Trophoblast cell (in vitro differentiated cells and primary cell): ENCODE results near the gene ERCC6.
A peak's percentile ranks its signal among the peaks of the same experiment; 100 is the strongest.

Source experiments
- DNase-seq, 2 donors: peaks; one replicate each; pipeline ENCODE4 v3.0.0-alpha.2; 2016
- H2AFZ ChIP-seq: 2 replicates; pipeline ENCODE4 v1.6.1; 2013; ENCODE audit warnings: low read length, moderate library complexity, mild to moderate bottlenecking; ENCODE audit not compliant: insufficient read depth, poor library complexity
- H2AK5ac ChIP-seq: 2 replicates; pipeline ENCODE4 v1.6.1; 2013; ENCODE audit warnings: mild to moderate bottlenecking, low read length
- H2BK120ac ChIP-seq: 2 replicates; pipeline ENCODE4 v1.6.1; 2013; ENCODE audit warnings: low read length, mild to moderate bottlenecking, moderate library complexity; ENCODE audit not compliant: insufficient read depth, poor library complexity
- H2BK12ac ChIP-seq: 2 replicates; pipeline ENCODE4 v1.6.1; 2013; ENCODE audit warnings: mild to moderate bottlenecking, low read length, moderate library complexity
- H2BK5ac ChIP-seq: 2 replicates; pipeline ENCODE4 v1.6.1; 2013; ENCODE audit warnings: low read length, low read depth, moderate library complexity, mild to moderate bottlenecking; ENCODE audit not compliant: poor library complexity
- H3K14ac ChIP-seq: 2 replicates; pipeline ENCODE4 v1.6.1; 2013; ENCODE audit warnings: mild to moderate bottlenecking, low read length
- H3K18ac ChIP-seq: 2 replicates; pipeline ENCODE4 v1.6.1; 2013; ENCODE audit warnings: mild to moderate bottlenecking, low read length
- H3K23ac ChIP-seq: 2 replicates; pipeline ENCODE4 v1.6.1; 2013; ENCODE audit warnings: low read length
- H3K27ac ChIP-seq: 2 replicates; pipeline ENCODE4 v1.5.1; 2013; ENCODE audit warnings: low read depth, mild to moderate bottlenecking, inconsistent platforms, low read length, moderate library complexity
- H3K27me3 ChIP-seq: 2 replicates; pipeline ENCODE4 v1.6.1; 2013; ENCODE audit warnings: inconsistent platforms, mild to moderate bottlenecking, low read length, moderate library complexity; ENCODE audit not compliant: insufficient read depth
- H3K36me3 ChIP-seq, 2 experiments: 1 replicate in 1 of 2; 2 replicates in 1 of 2; pipeline ENCODE4 v1.6.1; 2013; ENCODE audit warnings: low read length in 2 of 2, mild to moderate bottlenecking in 2 of 2, moderate library complexity in 1 of 2; ENCODE audit not compliant: insufficient read depth in 2 of 2, control insufficient read depth in 1 of 2
- H3K4ac ChIP-seq: 2 replicates; pipeline ENCODE4 v1.6.1; 2013; ENCODE audit warnings: low read depth, mild to moderate bottlenecking, low read length, moderate library complexity
- H3K4me1 ChIP-seq, 2 experiments: 1 replicate in 1 of 2; 2 replicates in 1 of 2; pipeline ENCODE4 v1.6.1; 2013; ENCODE audit warnings: low read length in 2 of 2, mild to moderate bottlenecking in 2 of 2, moderate library complexity in 1 of 2; ENCODE audit not compliant: insufficient read depth in 2 of 2, control insufficient read depth in 1 of 2
- H3K4me2 ChIP-seq: 2 replicates; pipeline ENCODE4 v1.6.1; 2013; ENCODE audit warnings: inconsistent platforms, mild to moderate bottlenecking, low read length, moderate library complexity
- H3K4me3 ChIP-seq: 2 replicates; pipeline ENCODE4 v1.5.1; 2013; ENCODE audit warnings: mild to moderate bottlenecking, low read depth, low read length, inconsistent platforms
- H3K79me1 ChIP-seq: one replicate; pipeline ENCODE4 v1.6.1; 2013; ENCODE audit warnings: low read length
- H3K79me2 ChIP-seq: 2 replicates; pipeline ENCODE4 v1.6.1; 2013; ENCODE audit warnings: low read length, mild to moderate bottlenecking; ENCODE audit not compliant: control insufficient read depth, insufficient read depth, poor library complexity
- H3K9ac ChIP-seq: 2 replicates; pipeline ENCODE4 v1.6.1; 2013; ENCODE audit warnings: mild to moderate bottlenecking, low read length
- H3K9me3 ChIP-seq: 2 replicates; pipeline ENCODE4 v1.6.1; 2013; ENCODE audit warnings: low read depth, mild to moderate bottlenecking, control low read depth, inconsistent platforms, low read length; ENCODE audit not compliant: insufficient read depth
- H4K12ac ChIP-seq: 2 replicates; pipeline ENCODE4 v1.6.1; 2013; ENCODE audit warnings: low read depth, mild to moderate bottlenecking, low read length, moderate library complexity
- H4K8ac ChIP-seq: 2 replicates; pipeline ENCODE4 v1.6.1; 2013; ENCODE audit warnings: low read depth, mild to moderate bottlenecking, low read length, moderate library complexity
- H4K91ac ChIP-seq: one replicate; pipeline ENCODE4 v1.6.1; 2013; ENCODE audit warnings: low read depth, mild to moderate bottlenecking, low read length, moderate library complexity
- WGBS: extraction: QIAGEN DNeasy Blood & Tissue Kit; methylation state at CpG from one replicate; pipeline ENCODE4 v1.1.7; 2013; ENCODE audit warnings: missing lambda C conversion rate; ENCODE audit not compliant: insufficient read length, insufficient coverage; ENCODE audit errors: extremely low coverage; 5-methylcytosine and 5-hydroxymethylcytosine counted together

Gene ERCC6

DNA sequence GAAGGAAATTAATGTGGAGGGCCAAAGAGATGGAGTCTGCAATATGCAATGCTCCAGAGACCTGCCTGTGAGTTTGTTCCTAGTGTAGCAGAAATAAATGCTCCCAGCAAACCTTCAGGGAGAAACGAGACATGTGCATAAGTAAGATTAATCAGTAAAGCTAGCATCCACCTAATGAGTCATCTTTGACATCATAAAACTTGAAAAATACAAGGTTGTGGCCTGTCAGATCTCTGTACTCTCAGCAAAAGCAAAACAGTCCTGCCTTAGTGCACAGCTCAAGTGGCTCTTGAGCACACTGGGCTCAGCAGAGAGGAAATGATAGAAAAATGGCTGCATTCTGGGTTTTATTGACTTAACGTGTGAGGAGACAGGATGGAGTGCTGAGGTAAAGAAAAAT, 32.5 kb upstream of the ERCC6 start:
- H3K27me3 ChIP-seq: no peaks in the 10 kb centered on the region
- H3K9me3 ChIP-seq: peaks cover 7% of the 10 kb centered on the region
- H3K23ac ChIP-seq: no peak overlapping the region
- no peak for DNase-seq
- no CpG with 5 or more reads among the region's 2 CpGs for WGBS
- no peak overlapping the region for H3K27ac ChIP-seq
- H3K4me2 ChIP-seq: no peak overlapping the region
- H4K91ac ChIP-seq: no peak overlapping the region
- H3K14ac ChIP-seq: no peak overlapping the region
- no peak overlapping the region for H3K9ac ChIP-seq
- H3K4ac ChIP-seq: no peak overlapping the region
- no peaks in the 10 kb centered on the region for H3K79me1 ChIP-seq
- H4K12ac ChIP-seq: no peak overlapping the region
- H2BK120ac ChIP-seq: no peak overlapping the region
- no peaks in the 10 kb centered on the region for H3K79me2 ChIP-seq
- H2BK5ac ChIP-seq: no peak overlapping the region
- no peaks in the 10 kb centered on the region for H3K36me3 ChIP-seq
- H3K4me3 ChIP-seq: no peak overlapping the region
- H2BK12ac ChIP-seq: no peak overlapping the region
- no peak overlapping the region for H4K8ac ChIP-seq
- no peak overlapping the region for H2AK5ac ChIP-seq
- no peak overlapping the region for H3K18ac ChIP-seq
- no peaks in the 10 kb centered on the region for H3K4me1 ChIP-seq
- H2AFZ ChIP-seq: no peak overlapping the region

DNA sequence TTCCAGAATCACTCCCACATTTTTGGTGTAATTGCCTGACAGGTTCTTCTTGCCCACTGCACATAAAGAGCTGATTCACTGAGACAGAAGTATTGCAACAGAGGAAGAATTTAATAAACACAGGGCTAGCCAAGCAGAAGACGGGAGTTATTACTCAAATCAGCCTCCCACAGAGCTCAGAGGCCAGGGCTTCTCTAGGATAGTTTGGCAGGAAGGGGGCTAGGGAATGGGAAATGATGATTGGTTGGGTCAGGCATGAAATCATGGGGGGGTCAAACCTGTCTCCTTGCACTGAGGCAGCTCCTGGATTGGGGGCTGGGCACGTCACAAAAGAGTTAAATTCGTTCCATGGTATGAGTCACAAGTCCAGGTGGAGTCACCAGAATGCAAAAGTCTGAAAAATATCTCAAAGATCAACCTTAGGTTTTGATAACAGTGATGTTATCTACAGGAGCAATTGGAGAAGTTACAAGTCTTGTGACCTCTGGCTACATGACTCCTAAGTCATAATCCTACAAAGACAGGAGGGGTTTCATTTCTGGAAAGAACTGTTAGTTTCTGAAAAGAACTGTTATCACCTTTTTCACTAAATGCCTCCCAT, 30.2 kb upstream of the ERCC6 start:
- Histone ChIP-seq H3K4me3 (no peak overlapping the region), H4K12ac (no peak overlapping the region), H3K18ac (no peak overlapping the region), H2BK120ac (no peak overlapping the region), H3K9me3 (peaks cover 7% of the 10 kb centered on the region), H3K79me2 (no peaks in the 10 kb centered on the region), H3K9ac (no peak overlapping the region), H2BK12ac (no peak overlapping the region), H2AFZ (no peak overlapping the region), H4K8ac (no peak overlapping the region), H3K23ac (no peak overlapping the region), H2AK5ac (no peak overlapping the region), H3K79me1 (no peaks in the 10 kb centered on the region), H4K91ac (no peak overlapping the region), H3K36me3 (no peaks in the 10 kb centered on the region), H3K14ac (no peak overlapping the region), H3K27ac (no peak overlapping the region), H3K4ac (no peak overlapping the region), H3K27me3 (no peaks in the 10 kb centered on the region), H3K4me1 (no peaks in the 10 kb centered on the region), H2BK5ac (no peak overlapping the region), H3K4me2 (no peak overlapping the region)
- WGBS: no CpG with 5 or more reads among the region's 3 CpGs
- DNase-seq: peak; percentile 43 to 92

DNA sequence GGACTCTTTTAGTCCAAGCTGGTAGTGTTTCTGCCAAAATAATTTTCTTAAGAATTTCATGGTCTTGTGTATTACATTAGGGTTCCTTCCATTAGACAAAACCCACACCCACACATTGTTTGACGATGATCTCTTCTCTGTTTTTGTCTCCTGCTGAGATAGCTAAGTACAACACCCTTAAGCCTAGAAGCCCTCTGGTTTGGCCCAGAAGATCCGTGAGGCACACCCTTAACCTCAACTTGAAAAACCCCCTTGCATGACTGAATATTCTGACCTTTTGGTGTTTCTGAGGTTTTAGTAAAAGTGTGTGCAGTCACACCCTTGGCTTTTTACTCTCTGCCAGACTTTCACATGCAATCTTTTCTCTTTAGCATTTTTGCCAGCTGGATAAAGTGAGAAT, 29.3 kb upstream of the ERCC6 start:
- no peak overlapping the region for H3K27ac ChIP-seq
- WGBS: no CpG with 5 or more reads among the region's 2 CpGs
- no peaks in the 10 kb centered on the region for H3K4me1 ChIP-seq
- H3K4me2 ChIP-seq: no peak overlapping the region
- H3K9ac ChIP-seq: no peak overlapping the region
- no peaks in the 10 kb centered on the region for H3K36me3 ChIP-seq
- H3K18ac ChIP-seq: no peak overlapping the region
- H3K4me3 ChIP-seq: no peak overlapping the region
- H2AFZ ChIP-seq: no peak overlapping the region
- no peak overlapping the region for H3K4ac ChIP-seq
- H3K23ac ChIP-seq: no peak overlapping the region
- H4K91ac ChIP-seq: no peak overlapping the region
- no peak overlapping the region for H3K14ac ChIP-seq
- no peaks in the 10 kb centered on the region for H3K79me1 ChIP-seq
- no peak overlapping the region for H4K8ac ChIP-seq
- no peaks in the 10 kb centered on the region for H3K27me3 ChIP-seq
- peaks cover 7% of the 10 kb centered on the region for H3K9me3 ChIP-seq
- no peak overlapping the region for H2AK5ac ChIP-seq
- no peak overlapping the region for H2BK120ac ChIP-seq
- no peak overlapping the region for H2BK12ac ChIP-seq
- no peak for DNase-seq
- H3K79me2 ChIP-seq: no peaks in the 10 kb centered on the region
- H2BK5ac ChIP-seq: no peak overlapping the region
- H4K12ac ChIP-seq: no peak overlapping the region

DNA sequence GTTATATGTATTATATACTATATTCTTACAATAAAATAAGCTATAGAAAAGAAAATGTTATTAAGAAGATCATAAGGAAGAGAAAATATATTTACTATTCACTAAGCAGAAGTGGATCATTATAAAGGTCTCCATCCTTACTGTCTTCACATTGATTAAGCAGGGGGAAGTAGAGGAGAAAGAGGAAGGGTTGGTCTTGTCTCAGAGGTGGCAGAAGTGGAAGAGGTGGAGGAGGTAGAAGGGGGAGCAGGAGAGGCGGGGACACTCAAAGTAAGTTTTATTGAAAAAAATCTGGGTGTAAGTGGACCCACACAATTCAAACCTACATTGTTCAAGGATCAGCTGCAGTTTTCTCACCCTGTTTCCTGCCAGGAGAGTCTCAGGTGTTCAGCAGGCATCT, 28.9 kb upstream of the ERCC6 start:
- no peak for DNase-seq
- Histone ChIP-seq H4K91ac (no peak overlapping the region), H2BK12ac (no peak overlapping the region), H3K79me1 (no peaks in the 10 kb centered on the region), H2AFZ (no peak overlapping the region), H3K4ac (no peak overlapping the region), H3K27ac (no peak overlapping the region), H3K4me2 (no peak overlapping the region), H3K36me3 (no peaks in the 10 kb centered on the region), H4K12ac (no peak overlapping the region), H3K23ac (no peak overlapping the region), H3K4me1 (no peaks in the 10 kb centered on the region), H3K4me3 (no peak overlapping the region), H2BK5ac (no peak overlapping the region), H3K18ac (no peak overlapping the region), H3K79me2 (no peaks in the 10 kb centered on the region), H3K14ac (no peak overlapping the region), H3K27me3 (no peaks in the 10 kb centered on the region), H3K9me3 (peaks cover 7% of the 10 kb centered on the region), H4K8ac (no peak overlapping the region), H2BK120ac (no peak overlapping the region), H2AK5ac (no peak overlapping the region), H3K9ac (no peak overlapping the region)
- WGBS: no CpG with 5 or more reads among the region's 1 CpG
